ENCODE data around the gene PRR30.

The PRR30 gene

GRCh38 chr2:27152102-27152795 lies 13.0 kb upstream of the PRR30 start:
- TF ChIP-seq CTCF (IDR thresholded peaks at IDR 0.05; ENCODE audit: extremely low read depth, missing control alignments) = no peak
- no peak for DNase-seq (ENCODE audit: low spot score)

DNA sequence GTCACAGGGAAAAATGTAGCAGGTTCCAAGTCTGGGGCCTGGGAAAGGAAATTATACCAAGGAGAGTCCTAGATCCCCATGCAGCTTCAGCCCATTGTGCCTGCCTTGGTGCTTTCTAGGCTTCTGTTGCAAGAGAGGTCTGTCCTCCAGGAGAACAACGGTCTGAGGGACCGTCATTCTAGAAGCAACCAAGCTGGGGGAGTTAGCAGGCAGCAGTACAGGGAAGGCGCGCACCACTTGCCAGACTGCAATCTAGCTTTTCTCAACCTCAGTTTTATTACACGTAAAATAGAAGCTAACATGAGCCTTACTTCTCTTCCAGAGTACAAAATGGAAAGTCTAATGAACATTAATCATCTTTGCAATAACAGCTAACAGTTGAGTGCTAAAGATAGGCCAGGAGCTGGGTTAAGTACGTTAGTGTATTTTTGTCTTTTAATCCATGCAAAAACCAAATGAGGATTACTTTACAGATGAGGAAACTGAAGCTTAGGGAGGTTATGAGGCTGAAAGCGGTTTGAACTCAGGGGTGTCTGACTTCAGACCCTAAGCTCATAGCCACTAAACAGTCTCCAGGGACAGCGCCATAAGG lies 11.5 kb upstream of the PRR30 start:
- DNase-seq (ENCODE audit: low spot score) = no peak
- TF ChIP-seq CTCF (IDR thresholded peaks at IDR 0.05; ENCODE audit: extremely low read depth, missing control alignments) = no peak

DNA sequence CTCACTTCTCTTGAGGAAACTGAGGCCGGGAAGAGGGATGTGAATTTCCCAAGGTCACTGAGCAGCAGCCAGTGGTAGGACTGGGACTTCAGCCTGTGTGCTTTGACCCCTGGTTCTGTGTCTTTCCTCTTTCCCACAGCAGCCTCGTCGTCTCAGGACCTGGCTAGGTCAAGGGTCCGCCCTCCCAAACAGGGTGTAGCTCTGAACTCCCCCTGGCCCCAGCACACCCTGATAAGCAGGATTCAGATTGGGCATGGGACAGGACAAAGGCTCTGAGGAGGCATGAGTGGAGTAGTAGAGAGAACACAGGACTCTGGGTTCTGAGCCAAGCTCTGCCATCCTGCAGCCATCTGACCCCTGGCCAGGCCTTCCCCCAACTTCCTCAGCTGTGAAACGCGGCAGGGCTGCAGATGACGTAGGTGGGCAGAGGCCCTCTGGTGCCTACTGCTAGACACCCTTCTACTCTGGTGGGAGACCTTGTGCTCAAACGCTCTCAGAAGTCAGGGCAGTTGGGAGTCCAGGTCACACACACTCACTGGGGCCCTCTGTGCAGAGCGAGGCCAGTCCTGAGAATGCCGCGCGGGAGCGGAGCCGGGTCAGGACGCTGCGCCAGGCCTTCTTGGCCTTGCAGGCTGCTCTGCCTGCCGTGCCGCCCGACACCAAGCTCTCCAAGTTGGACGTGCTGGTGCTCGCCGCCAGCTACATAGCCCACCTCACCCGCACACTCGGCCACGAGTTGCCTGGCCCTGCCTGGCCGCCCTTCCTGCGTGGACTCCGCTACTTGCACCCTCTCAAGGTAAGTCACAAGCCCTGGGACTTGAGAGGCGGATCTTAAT lies 10.6 kb upstream of the PRR30 start:
- TF ChIP-seq CTCF (IDR thresholded peaks at IDR 0.05; ENCODE audit: extremely low read depth, missing control alignments) = no peak
- DNase-seq (ENCODE audit: low spot score) = no peak

GRCh38 chr2:27148801-27149439 lies 9.7 kb upstream of the PRR30 start, which contains the start of gene TCF23:
TSS of gene TCF23 (plus strand) at chr2:27149004. CDS start at chr2:27149134, 130 bp downstream.
- no peak for DNase-seq (ENCODE audit: low spot score)
- no peak for TF ChIP-seq CTCF (IDR thresholded peaks at IDR 0.05; ENCODE audit: extremely low read depth, missing control alignments)

GRCh38 chr2:27147935-27148334 lies 8.7 kb upstream of the PRR30 start:
- TF ChIP-seq CTCF (IDR thresholded peaks at IDR 0.05; ENCODE audit: extremely low read depth, missing control alignments) = no peak
- no peak for DNase-seq (ENCODE audit: low spot score)

- DNase-seq (ENCODE audit: low spot score) = no peak
- TF ChIP-seq CTCF (IDR thresholded peaks at IDR 0.05; ENCODE audit: extremely low read depth, missing control alignments) = no peak
Observed at GRCh38 chr2:27145682-27146081, 6.5 kb upstream of the PRR30 start.
